Suprapubic skin (tissue), 4 donors: ENCODE results near the gene VAT1L. TPM values are rescaled to one million over a fixed set of nuclear protein-coding genes. Genes with fewer than 3 reads are reported as not detected.
"Not testable (repeated sequence)": the region's sequence is repeated elsewhere in the genome, so short reads cannot be mapped to it uniquely, and the experiment has no call there.

Experiments
- DNase-seq, 2 donors: peaks; one replicate each; pipeline ENCODE4 v3.0.0-alpha.2; 2019; ENCODE audit warnings: low spot score in 2 of 2
- H3K27ac ChIP-seq: fragments of 200-600 bp; sonication (generic); one replicate; pipeline ENCODE4 v1.5.1; 2019
- H3K27me3 ChIP-seq: fragments of 200-600 bp; sonication (generic); one replicate; pipeline ENCODE4 v1.5.1; 2019
- H3K36me3 ChIP-seq: fragments of 200-600 bp; sonication (generic); one replicate; pipeline ENCODE4 v1.5.1; 2019
- H3K4me1 ChIP-seq: fragments of 200-600 bp; sonication (generic); one replicate; pipeline ENCODE4 v1.5.1; 2019
- H3K4me3 ChIP-seq: fragments of 200-600 bp; sonication (generic); one replicate; pipeline ENCODE4 v1.5.1; 2019; ENCODE audit warnings: mild to moderate bottlenecking
- H3K9me3 ChIP-seq: fragments of 200-600 bp; sonication (generic); one replicate; pipeline ENCODE4 v1.5.1; 2019
- CTCF ChIP-seq, 2 donors: fragments of 200-600 bp in 1 of 2; fragments of 450-650 bp in 1 of 2; sonication (generic) in 1 of 2; IDR thresholded peaks; one replicate each; pipeline ENCODE4 v1.5.1; 2016 to 2019; ENCODE audit warnings: antibody characterized with exemption in 2 of 2, mild to moderate bottlenecking in 1 of 2, moderate library complexity in 1 of 2
- EP300 ChIP-seq: sonication (generic); formaldehyde crosslinking; IDR thresholded peaks from one replicate; pipeline ENCODE4 v1.6.1; 2017; ENCODE audit warnings: antibody characterized with exemption
- POLR2A ChIP-seq, 2 donors: fragments of 450-650 bp; IDR thresholded peaks; one replicate each; pipeline ENCODE4 v1.6.1; 2017; ENCODE audit warnings: antibody characterized with exemption in 2 of 2, mild to moderate bottlenecking in 2 of 2, moderate library complexity in 2 of 2
- POLR2AphosphoS5 ChIP-seq, 3 donors: sonication (generic); formaldehyde crosslinking; IDR thresholded peaks; one replicate each; pipeline ENCODE4 v1.6.1; 2017; ENCODE audit warnings: antibody characterized with exemption in 3 of 3
- WGBS: methylation state at CpG from one replicate; pipeline ENCODE4 v1.1.5; 2018; 5-methylcytosine and 5-hydroxymethylcytosine counted together
- total RNA-seq, 4 donors: library from RNA; depleted of rRNA; stranded (reverse); fragments of >200 nt; gene quantifications; one replicate each; pipeline ENCODE4 v1.1.0, GENCODE V29; 2016

The VAT1L gene
- total RNA-seq, 4 donors from 2014 or later, result 0.15 TPM; not detected in 3

- WGBS, result 68% methylated on average over 2 of the region's 2 CpGs
- Histone ChIP-seq H3K4me3 (no peak overlapping the region), H3K36me3 (no peaks in the 10 kb centered on the region), H3K27ac (no peak overlapping the region), H3K27me3 (no peaks in the 10 kb centered on the region), H3K4me1 (no peaks in the 10 kb centered on the region), H3K9me3 (no peaks in the 10 kb centered on the region)
- no peak for DNase-seq
- no peak for TF ChIP-seq POLR2A (IDR thresholded peaks at IDR 0.05)
- no peak for TF ChIP-seq EP300
- TF ChIP-seq POLR2AphosphoS5 (IDR thresholded peaks at IDR 0.05), result no peak
- TF ChIP-seq CTCF (IDR thresholded peaks at IDR 0.05), result no peak
Observed at GRCh38 chr16:77987810-77988209, 199.4 kb downstream of the VAT1L start.

GRCh38 chr16:77989846-77990245, 201.5 kb downstream of the VAT1L start:
- Histone ChIP-seq H3K4me1 (peaks cover 3% of the 10 kb centered on the region), H3K27me3 (no peaks in the 10 kb centered on the region), H3K4me3 (no peak overlapping the region), H3K36me3 (no peaks in the 10 kb centered on the region), H3K27ac (no peak overlapping the region), H3K9me3 (no peaks in the 10 kb centered on the region)
- WGBS, result 87% methylated on average over 4 of the region's 4 CpGs
- TF ChIP-seq EP300 (no peak), POLR2AphosphoS5 (IDR thresholded peaks at IDR 0.05) (no peak), CTCF (IDR thresholded peaks at IDR 0.05) (no peak), POLR2A (IDR thresholded peaks at IDR 0.05) (no peak)
- DNase-seq, result no peak

- 55% methylated on average over 4 of the region's 4 CpGs for WGBS
- H3K27me3 ChIP-seq, result no peaks in the 10 kb centered on the region
- H3K9me3 ChIP-seq, result no peaks in the 10 kb centered on the region
- no peak for DNase-seq
- H3K4me1 ChIP-seq, result peaks cover 3% of the 10 kb centered on the region
- no peak overlapping the region for H3K4me3 ChIP-seq
- no peak overlapping the region for H3K27ac ChIP-seq
- H3K36me3 ChIP-seq, result no peaks in the 10 kb centered on the region
- no peak for TF ChIP-seq EP300
- TF ChIP-seq CTCF (IDR thresholded peaks at IDR 0.05), result no peak
- no peak for TF ChIP-seq POLR2A (IDR thresholded peaks at IDR 0.05)
- no peak for TF ChIP-seq POLR2AphosphoS5 (IDR thresholded peaks at IDR 0.05)
Observed at GRCh38 chr16:77991701-77992100, 203.3 kb downstream of the VAT1L start.

GRCh38 chr16:77992381-77992780, 204.0 kb downstream of the VAT1L start:
- H3K4me1 ChIP-seq, H3K27ac ChIP-seq, H3K27me3 ChIP-seq, H3K9me3 ChIP-seq, H3K4me3 ChIP-seq, DNase-seq, H3K36me3 ChIP-seq: not testable (repeated sequence)
- 52% methylated on average over 2 of the region's 2 CpGs for WGBS

- 33% methylated on average over 6 of the region's 6 CpGs for WGBS
- Histone ChIP-seq H3K36me3 (no peaks in the 10 kb centered on the region), H3K27ac (peak overlapping the region; percentile 6), H3K27me3 (no peaks in the 10 kb centered on the region), H3K4me1 (peaks cover 3% of the 10 kb centered on the region), H3K4me3 (no peak overlapping the region), H3K9me3 (no peaks in the 10 kb centered on the region)
- no peak for DNase-seq
- TF ChIP-seq EP300, result no peak
- TF ChIP-seq POLR2AphosphoS5 (IDR thresholded peaks at IDR 0.05), result no peak
- no peak for TF ChIP-seq POLR2A (IDR thresholded peaks at IDR 0.05)
- no peak for TF ChIP-seq CTCF (IDR thresholded peaks at IDR 0.05)
Observed at GRCh38 chr16:77993111-77993985, 205.0 kb downstream of the VAT1L start.
